ENCODE data around the gene EIF5B. TPM values are rescaled to one million over a fixed set of nuclear protein-coding genes. Genes with fewer than 3 reads are reported as not detected.
"Not testable (repeated sequence)": the region's sequence is repeated elsewhere in the genome, so short reads cannot be mapped to it uniquely, and the experiment has no call there.

The EIF5B gene, protein sequence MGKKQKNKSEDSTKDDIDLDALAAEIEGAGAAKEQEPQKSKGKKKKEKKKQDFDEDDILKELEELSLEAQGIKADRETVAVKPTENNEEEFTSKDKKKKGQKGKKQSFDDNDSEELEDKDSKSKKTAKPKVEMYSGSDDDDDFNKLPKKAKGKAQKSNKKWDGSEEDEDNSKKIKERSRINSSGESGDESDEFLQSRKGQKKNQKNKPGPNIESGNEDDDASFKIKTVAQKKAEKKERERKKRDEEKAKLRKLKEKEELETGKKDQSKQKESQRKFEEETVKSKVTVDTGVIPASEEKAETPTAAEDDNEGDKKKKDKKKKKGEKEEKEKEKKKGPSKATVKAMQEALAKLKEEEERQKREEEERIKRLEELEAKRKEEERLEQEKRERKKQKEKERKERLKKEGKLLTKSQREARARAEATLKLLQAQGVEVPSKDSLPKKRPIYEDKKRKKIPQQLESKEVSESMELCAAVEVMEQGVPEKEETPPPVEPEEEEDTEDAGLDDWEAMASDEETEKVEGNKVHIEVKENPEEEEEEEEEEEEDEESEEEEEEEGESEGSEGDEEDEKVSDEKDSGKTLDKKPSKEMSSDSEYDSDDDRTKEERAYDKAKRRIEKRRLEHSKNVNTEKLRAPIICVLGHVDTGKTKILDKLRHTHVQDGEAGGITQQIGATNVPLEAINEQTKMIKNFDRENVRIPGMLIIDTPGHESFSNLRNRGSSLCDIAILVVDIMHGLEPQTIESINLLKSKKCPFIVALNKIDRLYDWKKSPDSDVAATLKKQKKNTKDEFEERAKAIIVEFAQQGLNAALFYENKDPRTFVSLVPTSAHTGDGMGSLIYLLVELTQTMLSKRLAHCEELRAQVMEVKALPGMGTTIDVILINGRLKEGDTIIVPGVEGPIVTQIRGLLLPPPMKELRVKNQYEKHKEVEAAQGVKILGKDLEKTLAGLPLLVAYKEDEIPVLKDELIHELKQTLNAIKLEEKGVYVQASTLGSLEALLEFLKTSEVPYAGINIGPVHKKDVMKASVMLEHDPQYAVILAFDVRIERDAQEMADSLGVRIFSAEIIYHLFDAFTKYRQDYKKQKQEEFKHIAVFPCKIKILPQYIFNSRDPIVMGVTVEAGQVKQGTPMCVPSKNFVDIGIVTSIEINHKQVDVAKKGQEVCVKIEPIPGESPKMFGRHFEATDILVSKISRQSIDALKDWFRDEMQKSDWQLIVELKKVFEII
- 13.8 TPM for polyA plus RNA-seq

DNA sequence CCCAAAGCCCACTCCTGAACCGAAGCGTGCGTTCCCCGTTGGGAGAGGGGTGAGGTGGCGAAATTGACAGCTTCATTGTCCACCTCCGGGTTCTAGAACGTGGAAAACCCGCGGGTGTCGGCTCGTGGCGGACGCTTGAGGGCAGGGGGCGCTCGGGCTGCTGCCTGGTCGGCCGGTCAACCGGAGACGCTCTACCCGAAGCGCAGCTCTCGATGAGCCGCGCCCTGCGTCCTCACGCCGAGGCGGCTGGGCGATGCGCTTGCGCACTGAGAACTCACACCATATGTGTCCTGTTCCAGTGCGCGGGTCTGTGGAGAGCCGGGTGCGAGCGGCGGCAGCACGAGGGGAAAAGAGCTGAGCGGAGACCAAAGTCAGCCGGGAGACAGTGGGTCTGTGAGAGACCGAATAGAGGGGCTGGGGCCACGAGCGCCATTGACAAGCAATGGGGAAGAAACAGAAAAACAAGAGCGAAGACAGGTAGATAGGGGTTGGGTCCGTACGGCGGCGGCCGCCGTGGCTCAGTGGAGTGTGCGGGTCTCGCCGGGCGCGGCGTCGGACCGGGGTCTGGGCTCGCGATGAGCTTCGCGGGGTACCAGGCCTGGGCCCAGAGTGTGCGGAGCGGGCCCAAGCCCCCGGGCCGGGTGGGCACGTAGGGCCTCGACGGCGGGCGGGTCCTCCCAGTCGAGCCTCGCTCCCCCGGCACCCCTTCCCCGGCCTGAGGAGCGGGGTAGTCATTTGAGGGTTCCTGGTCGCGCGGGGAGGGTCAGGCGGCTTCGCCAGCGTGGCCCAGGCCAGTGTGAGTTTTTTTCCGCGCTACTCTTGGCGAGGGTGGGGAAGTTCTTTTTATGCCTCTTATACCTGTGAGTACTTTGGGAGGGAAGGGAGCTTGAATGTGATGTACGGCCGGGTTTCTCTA is at the start of gene EIF5B:
EIF5B (plus strand) TSS at position 277 of the 916 bp plus-strand sequence; CDS start at position 443, 166 bp downstream.
- H3K27me3 Mint-ChIP-seq: no peaks in the 10 kb centered on the region
- H3K27ac Mint-ChIP-seq: no peak within 1 kb of the TSS
- H3K4me1 Mint-ChIP-seq: peaks cover 14 to 33% (median 16%) of the 10 kb centered on the region in 3 donors
- H3K9me3 Mint-ChIP-seq: no peaks in the 10 kb centered on the region
- H3K36me3 Mint-ChIP-seq: peaks cover 2% of the 10 kb centered on the region
- H3K4me3 Mint-ChIP-seq: no peak within 1 kb of the TSS

DNA sequence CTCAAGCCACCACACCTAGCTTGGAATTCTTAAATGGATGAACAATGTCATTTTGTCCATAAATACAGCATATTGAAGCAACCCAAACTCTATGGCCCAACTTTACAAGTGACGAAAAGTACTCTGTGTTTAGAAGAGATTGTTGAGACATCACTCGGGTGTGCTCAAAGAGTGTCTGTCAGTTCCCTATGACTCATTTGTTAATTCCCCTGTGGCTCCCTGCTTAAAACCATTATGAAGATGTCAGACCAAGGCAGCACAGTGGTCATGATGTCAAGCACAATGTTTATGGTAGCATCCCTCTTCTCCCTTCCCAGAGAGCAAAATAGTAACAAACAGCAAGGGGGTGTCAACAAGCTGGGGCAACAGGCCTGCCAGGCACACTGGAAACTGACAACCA is 39.2 kb upstream of the EIF5B start:
- H3K36me3 Mint-ChIP-seq: peaks cover 11% of the 10 kb centered on the region
- peaks cover 0 to 2% (median 0%) of the 10 kb centered on the region in 3 donors for H3K9me3 Mint-ChIP-seq
- no peaks in the 10 kb centered on the region for H3K27me3 Mint-ChIP-seq
- no peak overlapping the region for H3K4me3 Mint-ChIP-seq
- H3K27ac Mint-ChIP-seq: no peak overlapping the region
- H3K4me1 Mint-ChIP-seq: no peaks in the 10 kb centered on the region

DNA sequence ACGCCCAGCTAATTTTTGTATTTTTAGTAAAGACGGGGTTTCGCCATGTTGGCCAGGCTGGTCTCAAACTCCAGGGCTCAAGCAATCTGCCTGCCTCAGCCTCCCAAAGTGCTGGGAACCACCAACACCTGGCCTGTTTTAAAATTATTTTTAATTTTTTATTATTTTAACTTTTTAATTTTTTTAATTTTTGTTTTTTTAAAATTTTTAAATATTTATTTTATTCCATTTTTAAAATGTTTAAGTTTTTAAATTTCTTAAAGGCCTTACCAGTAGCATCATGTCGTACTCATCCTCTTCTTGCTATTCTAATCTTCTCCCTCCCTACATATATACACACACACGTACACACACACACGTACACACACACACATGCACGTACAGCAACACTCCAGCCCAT is 37.6 kb upstream of the EIF5B start:
- Mint-ChIP-seq H3K4me1 (no peaks in the 10 kb centered on the region), H3K27ac (no peak overlapping the region), H3K4me3 (no peak overlapping the region), H3K27me3 (no peaks in the 10 kb centered on the region), H3K36me3 (peaks cover 16% of the 10 kb centered on the region), H3K9me3 (peaks cover 0 to 2% (median 0%) of the 10 kb centered on the region in 3 donors)

DNA sequence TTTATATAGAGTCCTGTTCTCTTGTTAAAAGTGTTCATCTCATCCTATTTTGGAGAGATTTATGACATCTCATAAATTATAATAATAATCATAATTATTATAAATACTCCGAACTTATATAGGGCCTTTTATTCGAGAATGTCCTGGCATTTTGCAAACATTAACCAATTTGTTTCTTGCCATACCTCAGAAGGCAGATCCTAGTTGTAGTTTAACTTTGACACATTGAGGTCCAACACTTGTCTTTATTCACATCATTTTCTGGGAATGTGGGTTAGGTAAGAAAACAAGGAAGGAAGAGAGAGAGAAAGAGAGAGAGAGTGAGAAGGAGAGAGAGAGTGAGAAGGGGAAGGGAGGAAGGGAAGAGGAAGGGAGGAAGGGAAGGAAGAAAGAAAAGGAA is 36.1 kb upstream of the EIF5B start, which contains the start of gene LYG1:
LYG1 (minus strand) TSS at position 101 of the 400 bp plus-strand sequence. CDS start 5,527 bp downstream, outside the sequence.
- not testable (repeated sequence) for H3K4me3 Mint-ChIP-seq, H3K4me1 Mint-ChIP-seq, H3K27me3 Mint-ChIP-seq, H3K9me3 Mint-ChIP-seq, H3K27ac Mint-ChIP-seq
- H3K36me3 Mint-ChIP-seq: peaks cover 19% of the 10 kb centered on the region

DNA sequence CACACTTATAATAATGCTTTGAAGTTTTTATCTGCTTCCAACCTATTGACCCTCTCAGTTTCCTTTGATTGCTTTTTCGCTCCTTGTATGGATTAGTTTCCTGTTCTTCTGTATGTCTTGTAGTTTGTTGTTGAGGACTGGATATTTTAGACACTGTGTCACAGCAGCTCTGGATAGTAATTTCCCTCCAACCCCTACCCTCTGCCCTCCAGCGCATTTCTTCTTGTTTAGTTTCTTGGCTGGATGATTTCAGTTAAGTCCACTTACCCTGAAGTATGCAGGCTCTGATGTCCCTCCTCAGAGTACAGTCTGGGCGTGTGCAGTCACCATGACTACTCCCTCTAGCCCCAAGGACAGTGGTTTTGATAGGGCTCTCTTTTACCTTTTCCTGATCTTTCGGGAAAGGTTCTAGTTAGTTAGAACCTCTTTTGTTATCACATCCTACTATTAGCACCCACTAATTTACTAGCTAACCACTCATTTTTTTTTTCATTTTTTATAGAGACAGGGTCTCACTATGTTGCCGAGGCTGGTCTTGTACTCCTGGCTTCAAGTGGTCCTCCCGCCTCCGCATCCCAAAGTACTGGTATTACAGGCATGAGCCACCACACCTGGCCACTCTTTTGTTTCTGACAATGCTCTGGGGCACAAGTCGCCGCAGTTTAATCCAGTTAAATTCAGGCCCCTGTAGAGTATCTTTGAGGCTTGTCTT is 19.9 kb upstream of the EIF5B start:
- Mint-ChIP-seq H3K4me3 (no peak overlapping the region), H3K27me3 (no peaks in the 10 kb centered on the region), H3K4me1 (peaks cover 0 to 2% (median 0%) of the 10 kb centered on the region in 3 donors), H3K9me3 (peaks cover 0 to 7% (median 3%) of the 10 kb centered on the region in 3 donors), H3K36me3 (peaks cover 18% of the 10 kb centered on the region), H3K27ac (no peak overlapping the region)

DNA sequence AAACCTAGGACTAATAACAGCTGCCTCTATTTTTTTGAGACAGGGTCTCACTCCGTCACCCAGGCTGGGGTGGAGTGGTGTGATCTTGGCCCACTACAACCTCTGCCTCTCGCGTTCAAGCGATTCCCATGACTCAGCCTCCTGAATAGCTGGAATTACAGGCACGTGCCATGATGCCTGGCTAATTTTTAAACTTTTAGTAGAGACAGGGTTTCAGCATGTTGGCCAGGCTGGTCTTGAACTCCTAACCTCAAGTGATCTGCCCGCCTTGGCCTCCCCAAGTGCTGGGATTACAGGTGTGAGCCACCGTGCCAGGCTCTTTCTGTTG is 19.4 kb upstream of the EIF5B start:
- H3K4me3 Mint-ChIP-seq, H3K27me3 Mint-ChIP-seq, H3K9me3 Mint-ChIP-seq, H3K4me1 Mint-ChIP-seq, H3K27ac Mint-ChIP-seq: not testable (repeated sequence)
- peaks cover 15% of the 10 kb centered on the region for H3K36me3 Mint-ChIP-seq

DNA sequence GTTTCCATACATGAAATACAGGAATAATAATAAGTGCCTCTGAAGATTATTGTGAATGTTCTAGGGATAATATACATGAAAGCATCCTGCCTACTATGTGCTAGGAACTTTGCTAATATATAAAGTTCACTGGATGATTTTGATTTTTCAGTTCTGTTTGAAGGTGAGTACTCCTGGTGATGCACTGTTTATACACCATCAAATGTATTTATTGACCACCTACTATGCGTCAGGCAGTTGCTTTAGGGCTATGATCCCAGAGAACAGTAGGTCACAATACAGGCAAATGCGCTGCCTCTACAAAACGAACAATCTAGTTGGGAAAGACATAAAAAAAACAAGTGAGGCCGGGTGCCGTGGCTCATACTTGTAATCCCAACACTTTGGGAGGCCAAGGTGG is 11.8 kb upstream of the EIF5B start:
- peaks cover 7% of the 10 kb centered on the region for H3K36me3 Mint-ChIP-seq
- no peaks in the 10 kb centered on the region for H3K27me3 Mint-ChIP-seq
- H3K9me3 Mint-ChIP-seq: no peaks in the 10 kb centered on the region
- H3K27ac Mint-ChIP-seq: no peak overlapping the region
- peaks cover 0 to 6% (median 0%) of the 10 kb centered on the region in 3 donors for H3K4me1 Mint-ChIP-seq
- no peak overlapping the region for H3K4me3 Mint-ChIP-seq

DNA sequence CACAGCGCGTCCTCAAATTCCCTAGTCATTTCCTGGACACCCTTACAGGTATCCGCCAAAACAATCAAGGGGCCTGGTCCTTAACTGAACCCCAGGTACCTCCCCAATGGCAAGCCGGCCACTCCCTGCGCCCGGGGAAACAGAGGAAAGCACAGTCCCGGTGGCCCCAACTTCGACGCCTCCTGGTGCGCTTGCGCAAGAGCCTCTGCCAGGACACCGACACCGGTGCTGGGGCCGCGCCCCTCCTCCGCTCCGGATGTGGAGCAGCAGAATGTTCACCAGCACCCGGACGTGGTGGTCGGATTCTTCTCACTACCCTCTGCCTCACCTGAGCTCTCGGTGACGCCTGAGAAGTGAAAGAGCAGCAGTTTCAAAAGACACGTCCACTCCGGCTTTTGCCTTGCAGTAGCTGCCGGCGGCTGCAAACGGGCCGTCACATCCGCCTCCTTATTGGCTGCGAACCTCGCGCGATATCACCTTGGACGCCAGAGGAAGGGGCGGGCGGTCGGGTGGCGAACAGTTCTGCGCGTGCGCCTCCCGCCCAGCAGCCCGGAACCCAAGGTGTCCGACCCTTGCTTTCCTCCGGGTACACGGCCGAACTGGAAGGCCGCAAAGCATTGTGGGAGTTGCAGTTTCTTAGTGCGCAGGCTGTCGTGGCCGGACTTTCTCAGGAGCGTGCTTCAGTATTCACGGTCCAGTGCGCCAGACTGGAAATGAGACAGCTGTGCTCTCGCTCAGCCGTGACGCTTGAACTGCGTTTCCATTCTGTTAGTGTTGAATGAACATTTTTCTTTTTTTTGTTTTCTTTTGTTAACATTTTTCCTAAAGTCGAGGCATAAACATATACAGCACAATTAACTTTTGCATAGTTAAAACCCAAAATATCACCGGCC is 1.0 kb upstream of the EIF5B start, which contains the start of gene TXNDC9:
TXNDC9 (minus strand) TSS at position 423 of the 893 bp plus-strand sequence. CDS start 3,123 bp downstream, outside the sequence.
- Mint-ChIP-seq H3K27ac (no peak within 1 kb of the TSS), H3K36me3 (peaks cover 2% of the 10 kb centered on the region), H3K4me3 (no peak within 1 kb of the TSS), H3K4me1 (peaks cover 6 to 25% (median 16%) of the 10 kb centered on the region in 3 donors), H3K27me3 (no peaks in the 10 kb centered on the region), H3K9me3 (no peaks in the 10 kb centered on the region)

DNA sequence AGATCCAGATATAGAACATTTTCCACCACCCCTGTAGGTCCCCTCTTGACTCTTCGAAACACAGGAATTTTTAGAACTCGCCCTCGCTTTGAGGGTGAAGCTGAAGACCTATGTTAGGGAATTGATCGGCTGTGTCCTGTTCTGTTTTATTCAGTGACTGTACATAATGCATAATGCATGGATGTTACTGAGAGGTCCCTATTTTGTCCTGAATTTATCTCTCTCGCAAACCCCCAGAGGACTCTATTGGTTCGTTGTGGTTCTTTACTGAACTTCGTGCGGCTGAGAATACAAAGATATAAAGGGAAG is 431 bp upstream of the EIF5B start:
- H3K4me1 Mint-ChIP-seq: peaks cover 12 to 29% (median 16%) of the 10 kb centered on the region in 3 donors
- H3K9me3 Mint-ChIP-seq: no peaks in the 10 kb centered on the region

DNA sequence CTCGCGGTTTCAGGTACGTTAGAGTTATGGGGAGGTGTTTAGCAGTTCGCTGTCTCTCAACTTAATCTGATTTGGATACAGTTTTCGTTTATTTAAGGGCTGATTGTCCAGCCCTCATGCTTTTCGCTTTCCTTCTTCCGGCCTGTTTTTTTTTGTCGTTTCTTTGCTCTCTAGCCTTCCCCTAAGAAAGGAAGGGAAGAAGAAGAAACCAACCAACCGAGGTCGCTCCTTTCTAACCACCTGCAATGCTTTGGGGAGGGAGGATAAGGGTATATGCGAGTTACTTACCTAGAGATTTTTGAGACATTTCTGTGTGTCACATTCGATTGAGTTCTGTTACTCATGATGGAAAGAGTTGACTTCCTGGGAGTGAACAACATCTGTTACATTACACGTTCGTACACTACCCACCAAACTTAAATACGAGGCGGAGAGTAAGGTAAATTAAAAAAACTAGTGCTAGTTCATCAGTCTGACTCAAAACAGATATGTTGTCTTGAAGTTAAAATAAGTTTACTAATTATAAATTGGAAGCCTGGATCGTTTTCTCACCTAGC is 918 bp downstream of the EIF5B start:
- peaks cover 14 to 33% (median 19%) of the 10 kb centered on the region in 3 donors for H3K4me1 Mint-ChIP-seq
- no peaks in the 10 kb centered on the region for H3K27me3 Mint-ChIP-seq
- no peaks in the 10 kb centered on the region for H3K9me3 Mint-ChIP-seq

More for the DNA sequence above, 431 bp upstream of the EIF5B start:
- peaks cover 2% of the 10 kb centered on the region for H3K36me3 Mint-ChIP-seq
- no peak overlapping the region for H3K4me3 Mint-ChIP-seq
- no peak overlapping the region for H3K27ac Mint-ChIP-seq
- H3K27me3 Mint-ChIP-seq: no peaks in the 10 kb centered on the region

DNA sequence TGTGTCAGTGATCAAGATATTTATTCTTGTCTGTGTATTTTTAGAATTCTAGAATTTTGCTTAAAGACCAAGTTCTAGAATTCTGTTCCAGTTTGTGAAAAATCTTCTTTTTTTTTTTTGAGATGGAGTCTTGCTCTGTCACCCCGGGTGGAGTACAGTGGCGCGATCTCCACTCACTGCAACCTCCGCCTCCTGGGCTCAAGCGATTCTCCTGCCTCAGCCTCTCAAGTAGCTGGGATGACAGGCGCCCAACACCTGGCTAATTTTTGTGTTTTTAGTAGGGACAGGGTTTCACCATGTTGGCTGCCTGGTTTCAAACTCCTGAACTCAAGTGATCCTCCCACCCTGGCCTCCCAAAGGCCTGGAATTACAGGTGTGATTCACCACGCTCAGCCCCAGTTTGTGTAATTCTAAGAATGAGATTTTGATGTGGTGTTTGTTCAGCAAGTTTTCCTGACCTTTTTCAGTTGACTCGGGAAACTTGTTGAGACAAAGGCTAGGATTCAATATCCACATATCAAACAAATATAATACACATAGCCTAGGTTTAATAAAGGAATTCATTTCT is 3.6 kb downstream of the EIF5B start:
- peaks cover 10 to 26% (median 16%) of the 10 kb centered on the region in 3 donors for H3K4me1 Mint-ChIP-seq
- H3K27me3 Mint-ChIP-seq: no peaks in the 10 kb centered on the region
- H3K4me3 Mint-ChIP-seq: peak overlapping the region in 1 of 4 donors; percentile 37
- no peaks in the 10 kb centered on the region for H3K36me3 Mint-ChIP-seq
- H3K9me3 Mint-ChIP-seq: no peaks in the 10 kb centered on the region
- no peak overlapping the region for H3K27ac Mint-ChIP-seq

More for the DNA sequence above, 918 bp downstream of the EIF5B start:
- Mint-ChIP-seq H3K36me3 (peaks cover under 1% of the 10 kb centered on the region), H3K27ac (no peak overlapping the region), H3K4me3 (no peak overlapping the region)

DNA sequence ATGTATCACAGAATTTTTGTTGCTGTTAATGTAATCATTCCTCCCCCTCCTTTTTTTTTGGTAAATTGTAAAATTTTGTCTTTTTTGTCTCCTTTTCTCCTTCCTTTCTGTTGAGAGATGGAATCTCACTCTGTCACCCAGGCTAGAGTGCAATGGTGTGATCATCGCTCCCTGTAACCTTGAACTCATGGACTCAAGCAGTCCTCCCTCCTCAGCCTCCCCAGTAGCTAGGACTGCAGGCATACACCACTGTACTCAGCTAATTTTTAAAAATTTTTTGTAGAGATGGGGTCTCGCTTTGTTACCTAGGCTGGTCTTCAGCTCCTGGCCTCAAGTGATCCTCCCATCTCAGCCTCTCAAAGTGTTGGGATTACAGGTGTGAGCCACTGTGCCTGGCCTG is 5.3 kb downstream of the EIF5B start:
- H3K27ac Mint-ChIP-seq: no peak overlapping the region
- H3K27me3 Mint-ChIP-seq: no peaks in the 10 kb centered on the region
- no peaks in the 10 kb centered on the region for H3K36me3 Mint-ChIP-seq
- H3K4me1 Mint-ChIP-seq: peaks cover 19 to 27% (median 20%) of the 10 kb centered on the region in 3 donors
- no peak overlapping the region for H3K4me3 Mint-ChIP-seq
- H3K9me3 Mint-ChIP-seq: no peaks in the 10 kb centered on the region

Measured in IgD-negative memory B cell (primary cell).